HG03469 (cell line): Measurements from ENCODE around the gene CST5.
"Not testable (repeated sequence)": the region's sequence is repeated elsewhere in the genome, so short reads cannot be mapped to it uniquely, and the experiment has no call there.

Source experiments
- ATAC-seq: cut with Tn5 transposase; IDR thresholded peaks from one replicate; pipeline ENCODE4 v1.9.1; 2021; ENCODE audit warnings: mild to moderate bottlenecking, moderate library complexity, moderate number of reproducible peaks; ENCODE audit not compliant: unreplicated experiment

CST5 gene

GRCh38 chr20:23856736-23857135 lies 22.8 kb downstream of the CST5 start:
- ATAC-seq: no peak

- ATAC-seq: no peak
Measured at GRCh38 chr20:23856226-23856625, 23.3 kb downstream of the CST5 start.

- no peak for ATAC-seq
Measured at GRCh38 chr20:23841693-23842092, 37.9 kb downstream of the CST5 start.

DNA sequence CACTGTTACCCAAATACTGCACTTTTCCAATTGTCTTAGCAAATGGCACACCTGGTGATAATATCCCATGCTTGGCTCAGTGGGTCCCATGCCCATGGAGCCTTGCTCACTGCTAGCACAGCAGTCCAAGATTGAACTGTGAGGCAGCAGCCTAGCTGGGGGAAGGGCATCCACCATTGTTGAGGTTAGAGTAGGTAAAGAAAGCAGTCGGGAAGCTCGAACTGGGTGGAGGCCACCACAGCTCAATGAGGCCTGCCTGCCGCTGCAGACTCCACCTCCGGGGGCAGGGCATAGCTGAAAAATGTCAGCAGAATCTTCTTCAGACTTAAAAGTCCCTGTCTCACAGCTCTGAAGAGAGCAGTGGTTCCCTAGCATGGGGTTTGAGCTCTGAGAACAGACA lies 43.8 kb downstream of the CST5 start:
- ATAC-seq: no peak

GRCh38 chr20:23832775-23833513 lies 46.6 kb downstream of the CST5 start:
- ATAC-seq: no peak

DNA sequence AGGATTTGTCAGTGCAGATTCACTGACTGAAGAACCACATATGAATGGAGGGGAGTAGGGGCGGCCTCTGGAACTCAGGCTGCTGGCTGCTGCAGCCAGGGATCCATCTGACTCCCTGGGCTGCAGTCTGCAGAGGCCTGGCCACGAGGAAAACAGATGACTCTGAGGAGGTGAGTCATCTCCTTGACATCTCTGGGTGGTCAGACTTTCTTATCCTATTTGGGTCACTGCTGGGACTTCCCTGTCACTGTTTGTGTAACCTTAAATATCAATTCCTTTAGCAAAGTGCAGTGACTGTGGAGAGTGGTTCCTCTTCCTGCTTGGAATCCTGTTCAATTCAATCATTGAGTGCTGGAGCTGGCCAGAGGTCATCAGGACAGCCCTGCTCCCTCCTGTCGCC lies 47.6 kb downstream of the CST5 start:
- not testable (repeated sequence) for ATAC-seq

DNA sequence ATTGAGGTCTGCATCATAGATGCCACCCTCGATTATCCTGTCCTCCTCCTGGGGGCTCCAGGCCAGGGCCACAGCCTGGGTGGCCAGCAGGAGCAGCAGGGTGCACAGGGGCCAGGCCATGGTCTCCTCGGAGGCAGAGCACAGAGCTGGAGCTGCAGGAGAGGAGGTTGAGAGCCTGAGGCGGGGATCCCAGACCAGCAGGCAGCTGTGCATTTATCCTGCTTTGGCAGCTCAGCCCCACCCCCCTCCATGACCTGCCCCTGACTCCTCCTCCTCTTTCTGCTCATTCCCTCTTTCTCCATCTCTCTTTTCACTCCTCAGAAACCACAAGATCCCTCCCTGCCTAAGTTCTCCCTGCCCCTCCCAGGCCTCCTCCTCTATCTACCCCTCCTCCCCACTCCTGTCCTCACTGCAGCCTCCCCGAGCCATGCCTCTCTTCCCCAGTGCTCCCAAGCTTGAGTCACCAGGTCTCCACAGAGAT lies 53.0 kb downstream of the CST5 start, which contains the start of gene CST2:
TSS of gene CST2 (minus strand) at position 189 of the 481 bp plus-strand sequence. CDS start at position 120, 69 bp downstream.
- ATAC-seq: no peak
